ENCODE measurements around the gene SYT2. TPM values are rescaled to one million over a fixed set of nuclear protein-coding genes. Genes with fewer than 3 reads are reported as not detected.
A peak's percentile ranks its signal among the peaks of the same experiment; 100 is the strongest.
"Not testable (repeated sequence)": the region's sequence is repeated elsewhere in the genome, so short reads cannot be mapped to it uniquely, and the experiment has no call there.

The SYT2 gene
- total RNA-seq, 1 experiment from 2014 or later: 0.09 TPM

DNA sequence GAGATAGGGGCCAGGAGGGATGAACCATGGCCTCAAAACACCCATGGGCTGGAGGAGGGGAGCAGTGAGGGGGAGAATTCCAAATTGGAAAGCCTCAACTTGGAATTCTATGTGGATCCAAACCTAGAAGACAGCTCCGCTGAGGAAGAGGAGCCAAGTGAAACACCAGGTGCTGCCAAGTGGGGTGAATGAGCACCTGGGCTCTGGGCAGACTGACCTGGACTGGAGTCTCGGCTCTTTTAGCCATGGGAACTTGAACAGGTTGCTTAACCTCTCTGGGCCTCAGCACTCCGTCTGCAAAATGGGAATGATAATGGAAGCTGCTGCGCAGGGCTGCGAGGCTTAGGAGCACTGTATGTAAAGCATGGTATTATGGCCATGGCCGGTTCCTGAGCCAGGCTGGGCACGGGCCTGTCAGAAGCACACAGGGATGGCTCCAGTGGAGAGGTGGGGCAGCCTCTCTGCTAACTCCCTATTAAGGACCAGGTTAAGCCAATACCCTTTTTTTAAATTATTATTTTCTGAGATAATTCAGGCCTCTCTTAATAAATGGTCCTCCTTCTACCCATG, 81.5 kb downstream of the SYT2 start:
- DNase-seq: no peak
- intact Hi-C loops (cut with micrococcal nuclease; ENCODE audit: unreplicated experiment): no loop called here
- no peaks in the 10 kb centered on the region for H3K27me3 ChIP-seq (replicated peaks; ENCODE audit: control insufficient read depth, insufficient read depth, low read length)
- no peak overlapping the region for H3K4me3 ChIP-seq (ENCODE audit: low read depth, low read length)
- H3K9me3 ChIP-seq: no peaks in the 10 kb centered on the region
- no peaks in the 10 kb centered on the region for H3K36me3 ChIP-seq (ENCODE audit: control insufficient read depth, insufficient read depth, low read length)
- no peaks in the 10 kb centered on the region for H3K9me3 Mint-ChIP-seq (ENCODE audit: unreplicated experiment)
- ChIA-PET CTCF (no interaction called here), POLR2A (no interaction called here)
- TF ChIP-seq, protein P1, sequence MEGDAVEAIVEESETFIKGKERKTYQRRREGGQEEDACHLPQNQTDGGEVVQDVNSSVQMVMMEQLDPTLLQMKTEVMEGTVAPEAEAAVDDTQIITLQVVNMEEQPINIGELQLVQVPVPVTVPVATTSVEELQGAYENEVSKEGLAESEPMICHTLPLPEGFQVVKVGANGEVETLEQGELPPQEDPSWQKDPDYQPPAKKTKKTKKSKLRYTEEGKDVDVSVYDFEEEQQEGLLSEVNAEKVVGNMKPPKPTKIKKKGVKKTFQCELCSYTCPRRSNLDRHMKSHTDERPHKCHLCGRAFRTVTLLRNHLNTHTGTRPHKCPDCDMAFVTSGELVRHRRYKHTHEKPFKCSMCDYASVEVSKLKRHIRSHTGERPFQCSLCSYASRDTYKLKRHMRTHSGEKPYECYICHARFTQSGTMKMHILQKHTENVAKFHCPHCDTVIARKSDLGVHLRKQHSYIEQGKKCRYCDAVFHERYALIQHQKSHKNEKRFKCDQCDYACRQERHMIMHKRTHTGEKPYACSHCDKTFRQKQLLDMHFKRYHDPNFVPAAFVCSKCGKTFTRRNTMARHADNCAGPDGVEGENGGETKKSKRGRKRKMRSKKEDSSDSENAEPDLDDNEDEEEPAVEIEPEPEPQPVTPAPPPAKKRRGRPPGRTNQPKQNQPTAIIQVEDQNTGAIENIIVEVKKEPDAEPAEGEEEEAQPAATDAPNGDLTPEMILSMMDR (IDR thresholded peaks at IDR 0.05; ENCODE audit: insufficient read depth in 1 of 2, low read depth in 1 of 2, low read length in 1 of 2, severe bottlenecking in 1 of 2, unreplicated experiment in 1 of 2): no peak
- H3K4me1 ChIP-seq: no peaks in the 10 kb centered on the region
- no peaks in the 10 kb centered on the region for H3K4me1 Mint-ChIP-seq (ENCODE audit: low read depth, unreplicated experiment)
- H3K4me3 Mint-ChIP-seq (ENCODE audit: unreplicated experiment): no peak overlapping the region
- no peaks in the 10 kb centered on the region for H3K36me3 Mint-ChIP-seq (ENCODE audit: insufficient read depth, unreplicated experiment)
- no peak overlapping the region for H3K27ac Mint-ChIP-seq (ENCODE audit: unreplicated experiment)
- H3K27me3 Mint-ChIP-seq (ENCODE audit: insufficient read depth, unreplicated experiment): no peaks in the 10 kb centered on the region
- BruUV-seq (replicated peaks): no TSS peak

DNA sequence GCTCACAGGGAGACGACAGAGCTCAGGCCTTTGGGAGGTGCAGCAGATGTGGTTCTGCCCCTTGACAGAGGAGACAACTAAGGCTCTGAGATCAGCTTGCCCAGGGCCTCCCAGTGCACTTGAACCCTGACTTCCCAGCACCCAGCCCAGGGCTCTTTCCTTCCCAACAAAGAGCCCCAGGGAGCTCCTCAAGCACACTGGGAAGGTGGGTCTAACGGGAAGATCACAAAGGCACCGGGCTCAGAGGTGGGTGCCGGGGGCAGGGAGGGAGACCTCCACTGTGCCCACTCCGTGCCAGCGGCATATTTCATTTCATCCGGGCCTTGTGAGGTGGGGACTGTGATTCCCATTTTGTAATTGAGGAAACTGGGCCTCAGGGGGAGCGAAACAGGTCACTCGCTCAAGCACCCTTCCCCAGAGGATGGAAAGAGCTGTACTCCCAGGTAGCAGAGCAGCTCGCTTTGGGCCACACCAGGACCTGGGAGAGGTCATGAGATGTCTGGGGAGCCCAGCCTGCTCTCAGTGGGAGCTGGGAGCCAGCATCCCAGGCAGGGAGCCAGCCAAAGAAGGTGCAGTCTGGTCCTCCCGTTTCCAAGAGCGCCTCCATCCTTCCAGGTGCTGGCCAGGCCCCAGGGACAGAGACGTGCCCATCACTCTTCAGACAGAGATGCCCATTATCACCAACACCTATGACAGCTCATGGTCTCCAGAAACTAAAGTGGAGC, 82.3 kb downstream of the SYT2 start:
- ChIA-PET CTCF (no interaction called here), POLR2A (no interaction called here)
- no peaks in the 10 kb centered on the region for H3K27me3 Mint-ChIP-seq (ENCODE audit: insufficient read depth, unreplicated experiment)
- H3K9me3 ChIP-seq: no peaks in the 10 kb centered on the region
- no peak overlapping the region for H3K4me3 Mint-ChIP-seq (ENCODE audit: unreplicated experiment)
- no peaks in the 10 kb centered on the region for H3K9me3 Mint-ChIP-seq (ENCODE audit: unreplicated experiment)
- H3K4me3 ChIP-seq (ENCODE audit: low read depth, low read length): no peak overlapping the region
- no TSS peak for BruUV-seq (replicated peaks)
- intact Hi-C loops (cut with micrococcal nuclease; ENCODE audit: unreplicated experiment): no loop called here
- no peaks in the 10 kb centered on the region for H3K4me1 ChIP-seq
- H3K36me3 Mint-ChIP-seq (ENCODE audit: insufficient read depth, unreplicated experiment): no peaks in the 10 kb centered on the region
- H3K27me3 ChIP-seq (replicated peaks; ENCODE audit: control insufficient read depth, insufficient read depth, low read length): no peaks in the 10 kb centered on the region
- TF ChIP-seq, protein P1 (IDR thresholded peaks at IDR 0.05; ENCODE audit: insufficient read depth in 1 of 2, low read depth in 1 of 2, low read length in 1 of 2, severe bottlenecking in 1 of 2, unreplicated experiment in 1 of 2): no peak
- no peaks in the 10 kb centered on the region for H3K4me1 Mint-ChIP-seq (ENCODE audit: low read depth, unreplicated experiment)
- H3K36me3 ChIP-seq (ENCODE audit: control insufficient read depth, insufficient read depth, low read length): no peaks in the 10 kb centered on the region
- no peak for DNase-seq
- no peak overlapping the region for H3K27ac Mint-ChIP-seq (ENCODE audit: unreplicated experiment)

DNA sequence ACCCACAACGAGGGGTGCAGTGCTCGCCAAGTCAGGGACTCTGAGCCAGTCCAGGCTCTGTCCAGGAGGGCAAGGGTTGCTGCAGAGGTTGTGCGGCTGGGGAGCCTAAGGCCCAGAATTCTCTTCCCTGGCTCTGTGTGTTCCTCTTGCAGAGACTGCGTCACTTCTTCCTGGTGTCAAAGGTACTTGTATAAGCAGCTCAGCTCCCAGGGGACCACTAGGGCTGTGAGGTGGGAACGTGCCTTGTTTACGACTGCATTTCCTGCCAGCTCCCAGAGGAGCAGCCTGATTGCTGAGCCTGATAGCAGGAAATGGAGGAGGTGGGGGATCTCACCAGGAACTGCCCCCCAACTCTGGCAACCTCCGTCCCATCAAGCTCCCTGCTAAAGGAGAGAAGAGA, 83.2 kb downstream of the SYT2 start:
- H3K27ac Mint-ChIP-seq (ENCODE audit: unreplicated experiment); H3K36me3 ChIP-seq (ENCODE audit: control insufficient read depth, insufficient read depth, low read length); intact Hi-C loops (cut with micrococcal nuclease; ENCODE audit: unreplicated experiment); H3K36me3 Mint-ChIP-seq (ENCODE audit: insufficient read depth, unreplicated experiment); H3K4me1 ChIP-seq; H3K27me3 ChIP-seq (replicated peaks; ENCODE audit: control insufficient read depth, insufficient read depth, low read length); H3K4me3 Mint-ChIP-seq (ENCODE audit: unreplicated experiment); BruUV-seq (replicated peaks); POLR2A ChIA-PET; H3K9me3 ChIP-seq; H3K27me3 Mint-ChIP-seq (ENCODE audit: insufficient read depth, unreplicated experiment); CTCF ChIA-PET; H3K9me3 Mint-ChIP-seq (ENCODE audit: unreplicated experiment); H3K4me1 Mint-ChIP-seq (ENCODE audit: low read depth, unreplicated experiment); H3K4me3 ChIP-seq (ENCODE audit: low read depth, low read length): not testable (repeated sequence)
- peak in 1 of 2 experiments; percentile 12 for DNase-seq
